H4 (cell line): ENCODE results near the gene ENAH. TPM values are rescaled to one million over a fixed set of nuclear protein-coding genes. Genes with fewer than 3 reads are reported as not detected.
"Not testable (repeated sequence)": the region's sequence is repeated elsewhere in the genome, so short reads cannot be mapped to it uniquely, and the experiment has no call there.

ENCODE experiments used
- DNase-seq: peaks from one replicate; pipeline ENCODE4 v3.0.0-alpha.2; 2015; ENCODE audit warnings: low spot score
- total RNA-seq: library from RNA; depleted of rRNA; stranded (reverse); fragments of >200 nt; shearing (Covaris generic); gene quantifications from 2 replicates; pipeline ENCODE4 v1.2.3, GENCODE V29; 2014

Gene ENAH
- total RNA-seq, 1 experiment from 2014 or later: 89.4 TPM

DNA sequence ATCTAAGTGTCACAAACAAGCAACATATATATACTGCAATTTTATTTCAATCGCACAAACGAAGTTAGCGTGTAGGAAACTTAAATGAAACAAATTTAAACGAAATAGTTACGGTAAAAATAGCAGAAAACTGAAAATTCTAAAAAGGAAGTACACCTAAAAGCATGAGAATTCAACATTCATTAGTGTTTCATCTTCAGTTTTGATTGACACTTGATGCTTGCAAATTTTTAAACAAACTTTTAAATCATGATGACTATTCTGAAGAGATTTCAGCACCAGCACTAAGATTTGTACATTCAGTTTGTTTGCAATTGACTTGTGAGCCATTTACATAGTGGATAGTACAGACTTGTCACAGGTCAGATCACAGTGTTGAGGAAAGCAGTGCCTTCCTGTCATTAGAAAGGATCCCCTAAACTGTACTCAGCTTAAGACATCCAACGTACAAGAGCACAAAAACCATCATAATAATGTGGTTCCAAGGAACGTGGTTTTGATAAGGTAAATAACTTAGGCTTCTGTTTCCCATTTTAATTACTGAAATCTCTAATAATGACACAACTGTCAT, 158.0 kb downstream of the ENAH start:
- DNase-seq: no peak

DNA sequence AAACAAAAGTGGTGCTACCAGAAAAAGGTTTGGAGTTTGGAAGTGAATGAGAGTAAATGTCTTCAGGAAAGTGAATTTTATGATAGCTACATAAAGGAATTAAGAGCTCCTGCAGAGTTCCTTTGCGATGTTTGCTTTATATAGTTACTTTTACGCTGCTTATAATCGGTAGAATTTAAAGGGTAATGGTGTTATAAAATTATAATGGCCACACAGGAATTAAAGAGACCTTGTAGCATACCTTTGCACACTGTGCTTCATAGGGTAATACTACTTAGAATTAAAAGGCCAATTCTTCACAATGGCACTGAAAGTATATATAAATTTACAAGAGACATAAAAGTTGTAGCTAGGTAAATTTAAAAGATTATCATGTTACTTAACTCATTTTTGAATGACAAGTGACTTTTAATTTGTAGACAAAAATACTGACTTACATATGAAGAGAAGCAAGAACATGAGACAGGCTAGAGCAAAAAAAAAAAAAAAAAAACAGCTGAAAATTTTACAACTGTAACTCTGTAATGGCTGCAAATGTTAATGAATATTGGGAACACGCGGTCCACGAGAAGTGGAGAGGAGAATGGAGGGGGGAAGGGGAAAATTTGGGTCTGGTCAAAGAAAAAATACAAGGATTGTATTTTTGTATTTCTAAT, 159.2 kb downstream of the ENAH start:
- no peak for DNase-seq

DNA sequence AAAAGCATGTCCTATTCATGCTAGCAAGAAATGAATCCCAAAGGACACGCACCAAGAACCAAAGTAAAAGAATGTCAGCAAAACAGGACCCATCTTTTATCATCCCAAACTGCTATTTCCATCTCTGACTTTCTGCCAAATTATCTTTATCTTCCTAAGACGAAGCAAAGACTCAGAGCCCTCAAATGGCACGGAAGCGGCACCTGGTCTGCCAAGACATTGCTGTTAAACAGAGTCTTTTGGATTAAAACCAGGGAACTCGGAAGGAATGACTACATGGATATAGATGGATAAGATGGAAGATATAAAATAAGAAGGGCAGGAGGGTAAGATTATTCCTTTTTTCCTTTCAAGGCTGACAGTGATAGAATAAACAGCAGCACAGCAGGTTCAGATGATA, 164.2 kb downstream of the ENAH start:
- DNase-seq: no peak

DNA sequence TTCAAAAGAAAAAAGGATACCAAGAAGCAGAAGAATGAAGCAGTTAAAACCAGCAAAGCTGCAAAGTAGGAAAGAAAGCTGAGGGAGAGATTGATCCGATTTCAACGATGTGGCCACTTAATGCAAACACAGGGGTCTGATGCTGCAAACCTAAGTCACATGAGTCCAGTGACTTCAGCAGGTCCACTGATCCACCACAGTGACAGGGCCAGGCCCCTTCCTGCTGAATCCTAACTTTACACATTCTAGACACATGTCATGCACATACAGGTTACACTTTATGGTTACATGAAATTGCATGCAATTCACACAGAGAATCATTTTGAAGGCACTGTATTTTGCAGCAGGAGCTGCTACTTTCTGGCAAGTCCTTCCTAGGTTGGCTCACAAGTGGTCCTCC, 166.1 kb downstream of the ENAH start:
- no peak for DNase-seq

DNA sequence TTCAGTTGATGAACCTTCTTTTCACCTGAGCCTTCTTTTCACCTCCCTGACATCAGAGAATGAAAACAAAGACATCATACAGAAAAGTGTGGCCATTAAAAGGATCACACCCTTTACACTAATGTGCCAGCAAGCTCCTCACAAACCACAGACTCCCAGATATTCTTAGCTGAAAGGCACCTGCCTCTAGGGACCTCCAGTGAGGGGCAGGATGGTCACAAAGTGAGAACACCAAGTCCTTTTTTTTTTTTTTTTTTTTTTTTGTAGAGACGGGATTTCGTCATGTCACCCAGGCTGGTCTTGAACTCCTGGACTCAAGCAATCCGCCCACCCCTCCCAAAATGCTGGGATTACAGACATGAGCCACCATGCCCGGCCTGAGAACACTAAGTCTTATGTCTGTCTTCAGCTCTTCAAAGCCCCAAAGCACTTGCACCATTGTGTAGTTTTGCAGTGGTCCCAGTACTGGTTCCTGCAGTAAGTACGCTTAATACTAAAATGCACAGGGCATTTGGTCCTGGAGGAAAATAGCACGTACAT, 166.9 kb downstream of the ENAH start:
- no peak for DNase-seq

DNA sequence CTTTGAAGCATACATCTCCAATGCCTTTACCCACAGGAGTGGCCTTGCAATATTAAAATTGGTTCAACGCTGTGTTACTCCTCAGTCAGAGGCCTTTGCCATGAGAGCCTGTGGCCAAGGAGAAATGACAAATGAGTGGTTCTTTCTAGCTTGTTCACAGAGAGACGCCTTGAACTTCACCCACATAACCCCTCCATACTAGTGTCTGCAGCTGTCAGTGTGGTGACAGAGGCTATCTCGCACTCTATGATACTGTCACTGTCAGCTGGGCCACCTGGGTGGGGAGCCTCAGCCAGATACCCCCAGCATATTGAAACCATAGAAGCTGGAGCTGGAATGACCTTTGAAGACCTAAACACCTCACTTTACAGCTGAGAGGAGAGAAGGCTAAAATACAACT, 167.7 kb downstream of the ENAH start:
- DNase-seq: no peak

DNA sequence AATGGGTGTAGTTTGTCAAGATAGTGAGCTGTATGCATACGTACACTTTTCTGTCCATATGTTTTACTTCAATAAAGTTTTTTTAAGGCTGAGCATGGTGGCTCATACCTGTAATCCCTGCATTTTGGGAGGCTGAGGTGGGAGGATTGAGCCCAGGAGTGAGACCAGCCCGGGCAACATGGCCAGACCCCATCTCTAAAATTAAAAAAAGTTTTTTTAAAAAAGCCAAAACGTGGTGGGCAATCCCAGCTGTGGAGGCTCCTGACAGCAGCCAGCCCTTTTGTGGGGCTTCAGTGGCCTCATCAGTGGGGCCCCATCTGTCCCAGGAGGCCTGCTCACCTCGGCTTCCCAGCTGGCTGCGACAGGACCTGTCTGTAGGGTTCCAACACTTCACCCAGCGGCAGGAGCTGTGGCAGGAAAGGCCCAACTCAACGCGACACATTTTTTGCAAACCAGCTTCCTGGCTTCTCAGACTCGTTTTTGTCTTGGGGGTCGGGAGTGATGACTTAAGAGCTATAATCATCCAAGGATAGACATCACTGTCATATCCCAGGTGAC, 168.2 kb downstream of the ENAH start:
- no peak for DNase-seq

DNA sequence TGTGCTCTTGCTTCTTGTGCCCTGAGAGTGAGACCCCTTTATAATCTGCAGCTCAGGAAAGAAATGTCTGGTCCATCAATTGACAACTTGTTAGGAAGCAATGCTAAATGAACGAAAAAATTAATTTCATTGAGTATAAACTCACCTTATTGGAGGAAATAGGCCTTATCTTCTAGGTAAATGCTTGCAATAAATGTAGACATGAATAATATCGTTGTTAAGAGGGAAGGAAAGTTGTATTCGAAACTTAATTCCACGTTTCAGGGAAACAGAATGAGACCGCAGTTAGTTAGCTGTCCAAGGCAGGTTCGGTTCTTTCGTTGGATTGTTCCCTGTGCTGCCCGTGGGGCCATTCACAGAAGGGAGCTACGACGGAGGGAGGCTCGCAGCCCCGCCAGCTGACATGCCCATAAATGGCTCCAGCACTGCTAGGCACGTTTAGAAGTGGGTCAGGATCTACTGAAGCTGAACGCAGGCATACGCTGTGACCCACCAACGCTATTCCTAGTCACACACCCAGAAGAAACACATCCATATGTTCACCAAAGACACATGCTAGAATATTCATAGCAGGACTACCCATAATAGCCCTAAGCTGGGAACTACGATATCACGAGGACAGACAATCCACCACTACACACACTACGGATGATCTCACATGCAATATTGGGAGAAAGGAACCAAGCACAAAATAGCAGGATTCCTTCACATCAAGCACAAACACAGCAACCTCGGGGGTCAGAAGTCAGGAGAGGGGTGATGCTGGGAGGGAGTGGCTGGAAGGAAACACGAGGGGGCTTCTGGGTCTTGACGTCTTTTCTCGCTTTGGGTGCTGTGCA, 168.9 kb downstream of the ENAH start:
- no peak for DNase-seq

DNA sequence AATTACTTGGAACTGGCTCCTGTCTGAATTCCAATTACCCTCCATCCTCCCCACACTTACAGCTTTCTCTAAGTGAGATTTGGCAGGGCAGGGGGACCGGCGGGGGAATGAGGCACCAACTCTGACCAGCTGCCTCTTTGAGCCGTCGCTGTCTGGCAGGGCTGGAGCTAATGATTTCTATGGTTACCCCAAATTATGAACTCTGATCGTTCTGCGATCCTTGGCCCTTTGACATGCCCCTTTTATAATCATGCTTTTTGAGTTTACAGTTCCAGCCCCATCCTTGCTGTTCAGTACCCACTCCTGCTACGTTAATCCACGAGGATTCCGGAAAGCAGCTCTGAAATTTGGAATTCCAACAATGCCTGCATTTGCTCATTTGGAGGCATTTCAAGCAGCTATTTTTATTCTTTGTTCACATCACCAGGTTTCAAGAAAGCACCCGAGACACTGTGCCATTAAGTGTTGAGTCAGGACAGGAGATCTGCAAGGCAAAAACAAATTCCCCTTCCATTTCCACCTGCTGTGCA, 170.4 kb downstream of the ENAH start:
- no peak for DNase-seq

DNA sequence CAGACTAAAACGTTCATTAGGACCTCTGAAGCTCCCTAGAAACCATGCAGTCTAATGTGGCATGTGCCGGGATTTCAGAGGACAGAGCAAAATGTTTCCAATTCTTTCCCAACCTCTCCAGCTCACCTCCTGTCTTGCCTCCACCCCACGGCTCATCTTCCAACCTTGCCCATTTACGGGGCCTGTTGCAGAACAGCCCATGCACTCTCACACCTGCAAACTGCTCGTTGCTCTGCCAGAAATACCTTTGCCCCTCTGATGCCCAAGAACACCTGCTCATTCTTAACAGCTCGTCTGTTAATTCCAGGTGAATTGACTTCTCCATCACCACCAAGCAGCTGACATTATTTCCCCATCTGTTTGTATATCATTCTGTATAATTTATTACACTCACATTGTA, 171.2 kb downstream of the ENAH start:
- no peak for DNase-seq

DNA sequence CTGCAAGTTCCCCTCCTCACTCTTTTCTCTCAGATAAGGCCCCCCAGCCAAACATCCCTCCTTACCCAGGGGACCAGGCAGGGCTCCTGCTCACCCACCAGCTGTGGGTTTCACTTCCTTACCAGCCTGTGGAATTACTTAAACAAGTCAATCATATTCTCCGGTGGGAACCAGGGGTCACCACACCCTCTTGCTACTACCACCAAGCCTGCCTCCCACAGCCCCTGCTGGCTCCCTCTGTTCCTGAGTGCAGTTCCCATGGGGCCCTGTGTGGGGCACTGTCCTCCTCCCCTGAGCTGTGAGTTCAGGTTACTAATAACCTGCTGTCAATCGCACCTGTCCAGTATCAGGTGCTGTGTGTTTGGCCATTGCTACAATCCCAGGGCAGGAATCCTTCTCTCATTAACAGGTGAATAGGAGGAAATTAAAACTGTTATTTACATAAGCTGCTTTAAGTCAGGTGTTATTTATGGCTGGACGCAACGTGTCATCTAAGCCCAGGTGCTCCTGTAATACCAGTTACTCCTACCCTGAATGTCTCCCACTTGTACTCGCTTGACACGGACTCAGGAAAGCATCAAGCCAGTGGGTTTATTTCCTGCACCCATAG, 172.0 kb downstream of the ENAH start:
- no peak for DNase-seq

DNA sequence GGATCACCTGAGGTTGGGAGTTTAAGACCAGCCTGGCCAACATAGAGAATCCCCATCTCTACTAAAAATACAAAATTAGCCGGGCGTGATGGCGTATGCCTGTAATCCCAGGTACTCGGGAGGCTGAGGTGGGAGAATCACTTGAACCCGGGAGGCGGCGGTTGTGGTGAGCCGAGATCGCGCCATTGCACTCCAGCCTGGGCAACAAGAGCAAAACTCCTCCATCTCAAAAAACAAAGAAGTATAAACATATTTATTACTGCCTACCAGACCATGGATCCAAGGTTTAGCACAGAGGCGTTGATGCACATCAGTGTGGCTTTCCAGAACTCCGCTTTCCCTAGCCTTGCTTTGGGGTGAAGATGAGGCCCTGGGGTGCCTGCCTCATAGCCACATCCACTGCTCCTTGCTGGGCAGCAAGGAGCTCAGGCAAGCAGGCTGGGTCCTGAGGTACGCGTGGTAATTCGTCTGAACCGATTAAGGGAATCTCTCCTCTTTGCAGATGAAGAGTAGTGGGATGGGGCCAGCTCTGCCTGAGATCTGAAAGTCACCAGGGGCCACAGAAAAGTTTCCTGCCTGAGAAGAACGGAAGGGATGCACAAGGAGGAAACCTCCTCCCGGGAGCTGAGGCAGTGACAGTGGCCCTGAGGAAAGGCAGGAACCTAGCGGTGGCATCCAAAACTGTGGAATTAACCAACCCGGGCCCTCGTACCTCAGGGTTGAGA, 172.8 kb downstream of the ENAH start:
- no peak for DNase-seq

DNA sequence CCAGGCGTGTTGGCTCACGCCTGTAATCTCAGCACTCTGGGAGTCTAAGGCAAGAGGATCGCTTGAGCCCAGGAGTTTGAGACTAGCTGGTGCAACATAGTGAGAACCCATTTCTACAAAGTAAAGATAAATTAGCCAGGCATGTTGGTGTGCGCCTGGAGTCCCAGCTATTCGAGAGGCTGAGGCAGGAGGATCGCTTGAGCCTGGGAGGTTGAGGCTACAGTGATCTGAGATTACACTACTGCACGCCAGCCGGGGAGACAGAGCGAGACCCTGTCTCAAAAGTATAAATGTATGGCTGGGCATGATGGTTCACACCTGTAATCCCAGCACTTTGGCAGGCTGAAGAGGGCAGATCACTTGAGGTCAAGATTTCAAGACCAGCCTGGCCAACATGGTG, 173.6 kb downstream of the ENAH start:
- DNase-seq: no peak

DNA sequence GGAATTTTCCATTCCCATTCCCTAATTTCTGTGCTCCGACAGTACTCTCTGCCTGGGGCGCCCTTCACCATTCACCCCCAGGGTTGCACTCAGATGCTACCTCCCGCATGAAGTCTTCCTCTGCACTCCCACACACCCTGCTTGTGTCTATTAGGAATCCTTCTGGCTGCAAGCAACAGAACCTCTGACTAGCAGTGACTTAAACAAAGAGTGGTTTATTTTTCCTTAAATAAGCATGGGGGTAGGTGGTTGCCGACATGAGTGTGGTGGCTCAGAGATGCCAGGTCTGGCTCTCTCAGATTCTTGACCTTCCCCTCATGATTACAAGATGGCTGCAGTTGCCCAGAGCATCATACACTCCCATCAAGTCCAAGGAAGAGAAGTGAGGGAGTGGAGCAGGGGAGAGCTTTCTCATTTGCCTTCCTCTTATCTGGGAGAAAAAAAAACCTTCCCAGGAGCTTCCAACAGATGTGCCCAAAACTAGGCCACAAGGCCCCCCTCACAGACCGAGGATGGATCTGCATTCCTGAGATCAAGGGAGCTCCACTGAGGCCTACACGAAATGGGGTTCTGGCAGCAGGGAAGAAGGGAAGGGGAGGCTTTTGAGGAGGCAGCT, 175.5 kb downstream of the ENAH start:
- no peak for DNase-seq

DNA sequence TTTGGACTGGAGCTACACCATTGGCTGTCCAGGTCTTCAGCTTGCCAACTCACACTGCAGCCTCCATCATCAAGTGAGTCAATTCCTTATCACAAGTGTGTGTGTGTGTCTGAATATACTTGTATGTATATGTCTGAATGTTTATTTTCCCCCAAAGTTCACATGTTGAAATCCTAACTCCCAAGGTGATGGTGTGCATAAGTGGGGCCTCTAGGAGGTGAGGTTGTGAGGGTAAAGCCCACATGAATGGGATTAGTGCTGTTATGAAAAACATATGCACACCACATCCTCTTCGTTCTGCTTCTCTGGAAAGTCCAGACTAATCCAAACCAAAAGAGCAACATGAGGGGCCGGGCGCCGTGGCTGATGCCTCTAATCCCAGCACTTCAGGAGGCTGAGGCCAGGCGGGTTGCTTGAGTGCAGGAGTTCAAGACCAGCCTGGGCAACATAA, 176.4 kb downstream of the ENAH start:
- DNase-seq: no peak

DNA sequence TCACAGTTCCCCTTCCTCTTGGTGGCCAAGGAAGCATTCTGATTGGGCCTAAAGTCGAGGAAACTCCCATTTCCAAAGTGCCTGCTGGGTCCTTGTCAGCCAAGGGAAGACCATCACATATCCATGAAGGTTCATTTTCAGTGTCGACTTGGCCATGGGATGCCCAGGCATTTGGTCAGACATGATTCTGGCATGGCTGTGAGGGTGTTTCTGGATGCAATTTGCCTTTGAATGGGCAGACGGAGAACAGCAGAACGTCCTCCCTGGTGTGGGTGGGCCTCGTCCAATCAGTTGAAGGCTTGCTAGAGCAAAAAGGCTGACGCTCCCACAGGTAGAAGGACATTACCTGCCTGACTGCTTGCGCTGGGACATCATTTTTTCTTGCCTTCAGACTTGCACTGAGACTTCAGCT, 176.8 kb downstream of the ENAH start:
- DNase-seq: no peak

DNA sequence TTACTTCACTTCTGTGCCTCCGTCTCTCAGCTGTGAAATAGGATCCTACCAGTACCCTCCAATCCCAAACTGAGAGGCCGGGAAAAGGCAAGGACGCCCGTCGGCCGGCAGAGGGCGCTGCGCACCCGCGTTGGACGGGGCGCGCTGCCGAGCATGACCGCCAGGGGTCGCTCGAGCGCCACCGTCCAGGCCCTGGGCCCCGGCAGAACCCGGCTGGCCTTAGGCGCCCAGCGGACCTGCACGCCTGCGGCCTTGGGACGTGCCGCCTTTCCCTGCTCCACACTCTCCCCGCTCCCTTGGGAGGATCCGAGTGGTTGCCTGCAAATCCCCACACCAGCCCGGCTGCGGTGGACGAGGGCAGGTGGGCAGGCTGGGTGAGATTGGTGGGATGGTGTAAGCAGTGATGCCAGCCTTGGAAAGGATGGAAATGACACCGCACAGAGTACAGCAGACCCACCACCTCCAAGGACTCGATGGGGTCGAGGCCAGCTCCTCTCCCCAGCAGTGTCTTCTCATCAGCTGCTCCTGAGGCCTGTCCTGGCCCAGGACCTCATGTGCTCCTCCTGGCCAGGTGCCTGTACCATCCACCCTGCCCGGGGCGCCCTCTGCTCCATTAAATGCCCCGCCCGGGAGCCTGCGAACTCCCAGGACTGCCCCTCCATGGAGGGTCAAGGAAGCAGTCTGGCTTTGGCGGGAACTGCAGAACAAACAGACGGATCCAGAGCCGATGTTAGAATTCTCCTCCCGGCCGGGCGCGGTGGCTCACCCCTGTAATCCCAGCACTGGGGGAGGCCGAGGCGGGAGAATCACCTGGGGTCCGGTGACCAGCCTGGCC, 177.7 kb downstream of the ENAH start:
- DNase-seq: peak; percentile 48

DNA sequence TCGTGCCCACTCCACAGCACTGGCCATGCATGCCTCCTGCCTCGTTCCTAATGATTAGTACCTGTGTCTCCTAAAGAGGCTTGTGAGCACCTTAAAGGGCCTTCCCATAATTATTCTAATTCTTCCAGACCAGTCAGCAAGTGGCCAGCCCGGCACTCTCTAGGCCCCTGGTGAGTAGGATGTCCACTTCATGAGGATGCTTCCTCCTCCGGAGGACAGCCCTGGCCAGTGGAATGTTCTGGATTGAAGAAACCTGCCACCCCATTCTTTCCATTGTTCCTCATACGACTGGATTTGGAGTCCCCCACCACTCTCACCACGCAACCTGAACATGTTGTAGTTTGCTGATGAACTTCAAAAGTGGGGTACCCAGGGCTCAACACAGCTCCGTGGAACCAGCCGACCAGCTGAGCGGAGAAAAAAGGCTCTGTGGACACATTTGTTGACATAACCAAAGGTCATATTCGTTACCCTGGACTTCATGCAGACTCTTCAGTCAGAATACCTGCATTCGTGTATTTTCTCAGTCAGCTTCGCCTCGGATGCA, 178.4 kb downstream of the ENAH start:
- DNase-seq: no peak

DNA sequence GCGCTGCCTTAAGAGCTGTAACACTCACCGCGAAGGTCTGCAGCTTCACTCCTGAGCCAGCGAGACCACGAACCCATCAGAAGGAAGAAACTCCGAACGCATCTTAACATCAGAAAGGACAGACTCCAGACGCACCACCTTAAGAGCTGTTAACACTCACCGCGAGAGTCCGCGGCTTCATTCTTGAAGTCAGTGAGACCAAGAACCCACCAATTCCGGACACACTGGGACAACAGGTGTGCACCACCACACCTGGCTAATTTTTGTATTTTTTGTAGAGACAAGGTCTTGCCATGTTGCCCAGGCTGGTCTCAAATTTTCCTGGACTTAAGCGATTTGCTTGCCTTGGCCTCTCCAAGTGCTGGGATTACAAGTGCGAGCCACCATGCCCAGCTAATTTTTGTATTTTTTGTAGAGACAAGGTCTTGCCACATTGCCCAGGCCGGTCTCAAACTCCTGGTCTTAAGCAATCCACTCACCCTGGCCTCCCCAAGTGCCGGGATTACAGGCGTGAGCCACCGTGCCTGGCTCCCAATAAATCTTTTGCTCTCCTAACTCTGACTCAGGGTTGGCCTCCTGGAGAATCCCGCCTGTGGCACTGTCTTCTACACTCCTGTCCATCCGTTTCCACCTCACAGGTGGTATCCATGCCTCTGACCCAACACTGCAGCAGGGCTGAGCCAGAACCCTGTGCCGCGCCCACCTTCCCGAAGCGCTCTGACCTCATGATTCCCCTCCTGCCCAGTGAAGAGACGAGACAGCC, 179.1 kb downstream of the ENAH start:
- not testable (repeated sequence) for DNase-seq
